Measurements from ENCODE around the gene ADORA2B. TPM values are rescaled to one million over a fixed set of nuclear protein-coding genes. Genes with fewer than 3 reads are reported as not detected.
"Not testable (repeated sequence)": the region's sequence is repeated elsewhere in the genome, so short reads cannot be mapped to it uniquely, and the experiment has no call there.

Gene ADORA2B
- total RNA-seq (1 to 10 TPM in 8 of 9 donors, under 1 TPM in 1; 0.39 to 4.0 (median 2.2) TPM), polyA plus RNA-seq (under 1 TPM; 0.17 to 0.68 (median 0.32) TPM)
- long read RNA-seq, donor 1, partial matches to known transcripts = 0 of 2 reads
- long read RNA-seq, donor 1, other reads (novel, unspliced or antisense) = 0 of 2 reads
- long read RNA-seq, donor 2, partial matches to known transcripts = 0 of 2 reads
- long read RNA-seq, donor 2, other reads (novel, unspliced or antisense) = 0 of 2 reads
- long read RNA-seq, donor 3, partial matches to known transcripts = 0 of 1 reads
- long read RNA-seq, donor 3, other reads (novel, unspliced or antisense) = 0 of 1 reads
- long read RNA-seq, donor 4 = 0 reads
- long read RNA-seq, donor 5, partial matches to known transcripts = 0 of 2 reads
- long read RNA-seq, donor 5, other reads (novel, unspliced or antisense) = 0 of 2 reads
- long read RNA-seq, donor 6 = 0 reads
- long read RNA-seq, donor 7 = 0 reads
- long read RNA-seq, donor 8, partial matches to known transcripts = 0 of 2 reads
- long read RNA-seq, donor 8, other reads (novel, unspliced or antisense) = 0 of 2 reads
- long read RNA-seq, donor 9 = 0 reads
- long read RNA-seq, donor 10, partial matches to known transcripts = 0 of 1 reads
- long read RNA-seq, donor 10, other reads (novel, unspliced or antisense) = 0 of 1 reads

DNA sequence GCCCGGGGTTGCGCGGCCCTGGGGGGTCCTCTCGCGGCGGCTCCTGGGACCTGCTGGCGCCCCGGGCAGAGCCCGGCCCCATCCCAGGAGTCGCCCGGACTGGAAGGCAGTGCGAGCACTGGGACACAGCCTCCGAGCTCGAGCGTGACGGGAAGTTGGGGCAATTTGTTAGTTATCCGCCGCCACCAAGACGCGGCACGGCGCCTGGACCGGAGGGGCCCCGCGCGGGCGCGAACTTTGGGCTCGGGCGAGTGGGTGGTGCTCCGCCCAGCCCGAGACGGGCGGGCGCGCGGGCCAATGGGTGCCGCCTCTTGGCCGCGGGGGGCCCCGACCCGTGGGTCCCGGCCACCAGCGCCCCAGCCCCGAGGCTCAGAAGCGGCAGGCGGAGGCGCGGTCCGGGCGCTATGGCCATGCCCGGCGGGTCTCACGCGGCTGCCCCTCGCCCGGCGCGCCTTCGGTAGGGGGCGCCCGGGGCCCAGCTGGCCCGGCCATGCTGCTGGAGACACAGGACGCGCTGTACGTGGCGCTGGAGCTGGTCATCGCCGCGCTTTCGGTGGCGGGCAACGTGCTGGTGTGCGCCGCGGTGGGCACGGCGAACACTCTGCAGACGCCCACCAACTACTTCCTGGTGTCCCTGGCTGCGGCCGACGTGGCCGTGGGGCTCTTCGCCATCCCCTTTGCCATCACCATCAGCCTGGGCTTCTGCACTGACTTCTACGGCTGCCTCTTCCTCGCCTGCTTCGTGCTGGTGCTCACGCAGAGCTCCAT, at the start of gene ADORA2B:
ADORA2B (plus strand) TSS at position 372 of the 768 bp plus-strand sequence; CDS start at position 491, 119 bp downstream.
- intact Hi-C loops (cut with DNase I) = loop anchor here in 1 of 2 donors (10.0 kb wide), 1 partner anchor 50 kb away; the partner anchor contains the start of genes TTC19 and ZSWIM7
- Histone ChIP-seq H3K27ac (peak within 1 kb of the TSS in 1 of 5 donors; percentile 7), H3K4me3 (peak within 1 kb of the TSS in 2 of 4 donors; percentile 43 to 60), H3K4me1 (replicated peaks in 1 of 2) (peaks cover 11 to 22% of the 10 kb centered on the region in 2 donors), H3K27me3 (no peaks in the 10 kb centered on the region), H3K9me3 (replicated peaks in 1 of 3) (no peaks in the 10 kb centered on the region), H3K36me3 (replicated peaks in 1 of 2) (no peaks in the 10 kb centered on the region)
- WGBS, 4 donors = 0 to 1% (median 0%) methylated on average over 18 to 88 of the region's 88 CpGs; no CpG with 5 or more reads in 1 of the 4 donors
- TF ChIP-seq, protein P1, sequence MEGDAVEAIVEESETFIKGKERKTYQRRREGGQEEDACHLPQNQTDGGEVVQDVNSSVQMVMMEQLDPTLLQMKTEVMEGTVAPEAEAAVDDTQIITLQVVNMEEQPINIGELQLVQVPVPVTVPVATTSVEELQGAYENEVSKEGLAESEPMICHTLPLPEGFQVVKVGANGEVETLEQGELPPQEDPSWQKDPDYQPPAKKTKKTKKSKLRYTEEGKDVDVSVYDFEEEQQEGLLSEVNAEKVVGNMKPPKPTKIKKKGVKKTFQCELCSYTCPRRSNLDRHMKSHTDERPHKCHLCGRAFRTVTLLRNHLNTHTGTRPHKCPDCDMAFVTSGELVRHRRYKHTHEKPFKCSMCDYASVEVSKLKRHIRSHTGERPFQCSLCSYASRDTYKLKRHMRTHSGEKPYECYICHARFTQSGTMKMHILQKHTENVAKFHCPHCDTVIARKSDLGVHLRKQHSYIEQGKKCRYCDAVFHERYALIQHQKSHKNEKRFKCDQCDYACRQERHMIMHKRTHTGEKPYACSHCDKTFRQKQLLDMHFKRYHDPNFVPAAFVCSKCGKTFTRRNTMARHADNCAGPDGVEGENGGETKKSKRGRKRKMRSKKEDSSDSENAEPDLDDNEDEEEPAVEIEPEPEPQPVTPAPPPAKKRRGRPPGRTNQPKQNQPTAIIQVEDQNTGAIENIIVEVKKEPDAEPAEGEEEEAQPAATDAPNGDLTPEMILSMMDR (IDR thresholded peaks at IDR 0.05) = peak in 4 of 6 experiments; percentile 12 to 55 (median 48)
- no peak for TF ChIP-seq POLR2A (IDR thresholded peaks at IDR 0.05)
- peak; percentile 52 to 67 (median 61) for DNase-seq

DNA sequence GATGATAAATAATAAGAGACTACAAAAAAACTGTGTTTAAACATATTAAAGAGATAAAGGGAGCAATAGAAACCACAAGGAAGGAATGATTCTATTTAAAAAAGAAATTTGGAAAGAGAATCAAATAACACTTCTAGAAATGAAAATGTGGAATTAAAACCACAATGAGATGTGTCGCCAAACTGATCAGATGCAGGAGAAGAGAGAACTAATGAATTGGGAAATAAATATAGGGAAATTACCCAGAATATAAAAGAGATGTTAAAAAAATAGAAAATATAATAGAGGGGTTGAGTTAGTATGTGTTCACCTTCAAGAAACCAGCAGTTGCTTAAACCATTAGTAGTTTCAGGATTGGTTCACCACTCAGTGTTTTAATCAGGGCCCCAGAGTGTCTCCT, 48.7 kb upstream of the ADORA2B start:
- Histone ChIP-seq H3K27me3 (no peaks in the 10 kb centered on the region), H3K4me1 (replicated peaks in 1 of 2) (no peaks in the 10 kb centered on the region), H3K27ac (no peak overlapping the region), H3K36me3 (replicated peaks in 1 of 2) (no peaks in the 10 kb centered on the region), H3K9me3 (replicated peaks in 1 of 3) (no peaks in the 10 kb centered on the region), H3K4me3 (no peak overlapping the region)
- 92 to 100% (median 96%) methylated on average over 1 of the region's 1 CpG for WGBS, 4 donors
- intact Hi-C loops (cut with DNase I) = no loop called here
- no peak for TF ChIP-seq POLR2A (IDR thresholded peaks at IDR 0.05)
- TF ChIP-seq, protein P1 (IDR thresholded peaks at IDR 0.05) = no peak
- DNase-seq = no peak

DNA sequence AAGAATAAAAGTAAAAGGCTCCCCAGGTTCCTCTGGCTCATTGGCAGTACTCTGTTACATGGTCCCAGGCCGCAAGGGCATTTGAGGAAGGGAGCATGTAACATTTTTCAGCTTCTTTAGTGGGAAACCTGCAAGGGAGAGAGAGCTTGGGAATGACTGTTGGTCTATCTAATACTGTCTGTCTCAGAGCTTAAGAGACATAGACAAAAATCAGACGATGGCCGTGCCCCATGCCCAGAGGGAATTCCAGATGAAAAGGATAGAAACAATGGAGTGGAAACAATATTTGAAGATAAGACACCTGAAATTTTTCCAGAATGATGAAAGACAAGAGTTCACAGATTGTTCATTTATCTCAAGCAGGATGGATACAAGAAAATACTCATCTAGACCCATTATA, 48.1 kb upstream of the ADORA2B start:
- Histone ChIP-seq H3K27ac (no peak overlapping the region), H3K36me3 (replicated peaks in 1 of 2) (no peaks in the 10 kb centered on the region), H3K9me3 (replicated peaks in 1 of 3) (no peaks in the 10 kb centered on the region), H3K27me3 (no peaks in the 10 kb centered on the region), H3K4me1 (replicated peaks in 1 of 2) (no peaks in the 10 kb centered on the region), H3K4me3 (no peak overlapping the region)
- WGBS, 4 donors = 90 to 98% (median 96%) methylated on average over 3 of the region's 3 CpGs
- no peak for DNase-seq
- intact Hi-C loops (cut with DNase I) = no loop called here
- no peak for TF ChIP-seq POLR2A (IDR thresholded peaks at IDR 0.05)
- TF ChIP-seq, protein P1 (IDR thresholded peaks at IDR 0.05) = no peak

DNA sequence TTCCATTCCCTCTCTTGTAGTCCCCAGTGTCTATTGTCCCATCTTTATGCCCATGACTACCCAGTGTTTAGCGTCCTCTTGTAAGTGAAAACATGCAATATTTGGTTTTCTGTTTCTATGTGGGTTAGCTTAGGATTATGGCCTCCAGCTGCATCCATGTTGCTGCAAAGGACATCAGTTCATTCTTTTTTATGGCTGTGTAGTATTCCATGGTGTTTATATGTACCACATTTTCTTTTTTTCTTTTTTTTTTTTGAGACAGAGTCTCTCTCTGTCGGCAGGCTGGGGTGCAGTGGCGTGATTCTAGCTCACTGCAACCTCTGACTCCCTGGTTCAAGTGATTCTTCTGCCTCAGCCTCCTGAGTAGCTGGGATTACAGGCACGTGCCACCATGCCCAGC, 45.3 kb upstream of the ADORA2B start:
- H3K27me3 ChIP-seq; intact Hi-C loops (cut with DNase I); H3K9me3 ChIP-seq (replicated peaks in 1 of 3); H3K36me3 ChIP-seq (replicated peaks in 1 of 2); H3K4me3 ChIP-seq; DNase-seq; H3K4me1 ChIP-seq (replicated peaks in 1 of 2); H3K27ac ChIP-seq: not testable (repeated sequence)
- WGBS, 4 donors = 91 to 100% (median 93%) methylated on average over 4 of the region's 4 CpGs

Measured in adrenal gland (tissue), 19 donors.